Effector memory CD4-positive, alpha-beta T cell (primary cell): ENCODE data around the gene APBB1.
A peak's percentile ranks its signal among the peaks of the same experiment; 100 is the strongest.

Experiments
- DNase-seq, 3 donors: peaks; one replicate each; pipeline ENCODE4 v3.0.0-alpha.2; 2020
- H3K27ac ChIP-seq: 2 replicates; pipeline ENCODE4 v1.7.0; 2013; ENCODE audit warnings: mild to moderate bottlenecking, low read length, moderate library complexity; ENCODE audit not compliant: insufficient read depth, poor library complexity, severe bottlenecking
- H3K27me3 ChIP-seq: replicated peaks from 2 replicates; pipeline ENCODE4 v1.7.0; 2013; ENCODE audit warnings: mild to moderate bottlenecking, low read length; ENCODE audit not compliant: insufficient read depth, control insufficient read depth, poor library complexity, severe bottlenecking
- H3K36me3 ChIP-seq: 2 replicates; pipeline ENCODE4 v1.7.0; 2013; ENCODE audit warnings: mild to moderate bottlenecking, low read length, moderate library complexity; ENCODE audit not compliant: control insufficient read depth, insufficient read depth
- H3K4me1 ChIP-seq: 2 replicates; pipeline ENCODE4 v1.7.0; 2013; ENCODE audit warnings: low read length, mild to moderate bottlenecking; ENCODE audit not compliant: control insufficient read depth, insufficient read depth, poor library complexity, severe bottlenecking
- H3K4me3 ChIP-seq: 2 replicates; pipeline ENCODE4 v1.7.0; 2013; ENCODE audit warnings: low read length, low read depth, mild to moderate bottlenecking; ENCODE audit not compliant: insufficient read depth, poor library complexity, severe bottlenecking
- H3K9me3 ChIP-seq: 2 replicates; pipeline ENCODE4 v1.7.0; 2013; ENCODE audit warnings: mild to moderate bottlenecking, low read length, moderate library complexity; ENCODE audit not compliant: control insufficient read depth

Gene APBB1

GRCh38 chr11:6443269-6444003 lies 24.5 kb upstream of the APBB1 start:
- Histone ChIP-seq H3K27ac (no peak overlapping the region), H3K4me3 (no peak overlapping the region), H3K36me3 (no peaks in the 10 kb centered on the region), H3K27me3 (no peaks in the 10 kb centered on the region), H3K9me3 (no peaks in the 10 kb centered on the region), H3K4me1 (peaks cover 7% of the 10 kb centered on the region)
- peak; percentile 31 to 36 (median 33) for DNase-seq

- H3K27me3 ChIP-seq = no peaks in the 10 kb centered on the region
- H3K9me3 ChIP-seq = no peaks in the 10 kb centered on the region
- peaks cover 16% of the 10 kb centered on the region for H3K4me1 ChIP-seq
- DNase-seq = no peak
- no peak overlapping the region for H3K4me3 ChIP-seq
- no peak overlapping the region for H3K27ac ChIP-seq
- no peaks in the 10 kb centered on the region for H3K36me3 ChIP-seq
Observed at GRCh38 chr11:6442441-6442840, 23.5 kb upstream of the APBB1 start.

- H3K27me3 ChIP-seq = no peaks in the 10 kb centered on the region
- H3K4me3 ChIP-seq = no peak within 1 kb of the TSS
- no peak within 1 kb of the TSS for H3K27ac ChIP-seq
- no peaks in the 10 kb centered on the region for H3K36me3 ChIP-seq
- H3K4me1 ChIP-seq = peaks cover 16% of the 10 kb centered on the region
- no peak for DNase-seq
- no peaks in the 10 kb centered on the region for H3K9me3 ChIP-seq
Observed at GRCh38 chr11:6440906-6441358, 22.0 kb upstream of the APBB1 start, which contains the start of gene HPX. HPX (minus strand) TSS chr11:6440987; CDS start chr11:6440963, 24 bp downstream.

- Histone ChIP-seq H3K9me3 (no peaks in the 10 kb centered on the region), H3K4me1 (peaks cover 16% of the 10 kb centered on the region), H3K27me3 (no peaks in the 10 kb centered on the region), H3K4me3 (no peak overlapping the region), H3K36me3 (no peaks in the 10 kb centered on the region), H3K27ac (no peak overlapping the region)
- peak in 1 of 3 donors; percentile 12 for DNase-seq
Observed at GRCh38 chr11:6438979-6439571, 20.2 kb upstream of the APBB1 start.

GRCh38 chr11:6437993-6438392 lies 19.1 kb upstream of the APBB1 start:
- Histone ChIP-seq H3K27me3 (no peaks in the 10 kb centered on the region), H3K4me1 (peaks cover 16% of the 10 kb centered on the region), H3K9me3 (no peaks in the 10 kb centered on the region), H3K36me3 (no peaks in the 10 kb centered on the region), H3K4me3 (no peak overlapping the region), H3K27ac (no peak overlapping the region)
- DNase-seq = no peak

GRCh38 chr11:6437423-6437822 lies 18.5 kb upstream of the APBB1 start:
- DNase-seq = no peak
- H3K27me3 ChIP-seq = no peaks in the 10 kb centered on the region
- no peaks in the 10 kb centered on the region for H3K36me3 ChIP-seq
- H3K4me3 ChIP-seq = no peak overlapping the region
- peaks cover 16% of the 10 kb centered on the region for H3K4me1 ChIP-seq
- no peaks in the 10 kb centered on the region for H3K9me3 ChIP-seq
- no peak overlapping the region for H3K27ac ChIP-seq

GRCh38 chr11:6433998-6434660 lies 15.2 kb upstream of the APBB1 start:
- Histone ChIP-seq H3K27me3 (no peaks in the 10 kb centered on the region), H3K9me3 (no peaks in the 10 kb centered on the region), H3K27ac (no peak overlapping the region), H3K4me1 (peaks cover 16% of the 10 kb centered on the region), H3K36me3 (no peaks in the 10 kb centered on the region), H3K4me3 (no peak overlapping the region)
- no peak for DNase-seq

GRCh38 chr11:6431861-6432260 lies 13.0 kb upstream of the APBB1 start:
- no peaks in the 10 kb centered on the region for H3K27me3 ChIP-seq
- H3K4me3 ChIP-seq = no peak overlapping the region
- H3K27ac ChIP-seq = no peak overlapping the region
- DNase-seq = no peak
- H3K9me3 ChIP-seq = no peaks in the 10 kb centered on the region
- no peaks in the 10 kb centered on the region for H3K36me3 ChIP-seq
- no peaks in the 10 kb centered on the region for H3K4me1 ChIP-seq

GRCh38 chr11:6427516-6427915 lies 8.6 kb upstream of the APBB1 start:
- H3K4me1 ChIP-seq = no peaks in the 10 kb centered on the region
- H3K4me3 ChIP-seq = no peak overlapping the region
- DNase-seq = no peak
- H3K27ac ChIP-seq = no peak overlapping the region
- no peaks in the 10 kb centered on the region for H3K36me3 ChIP-seq
- H3K27me3 ChIP-seq = no peaks in the 10 kb centered on the region
- H3K9me3 ChIP-seq = no peaks in the 10 kb centered on the region

- H3K36me3 ChIP-seq = no peaks in the 10 kb centered on the region
- H3K9me3 ChIP-seq = no peaks in the 10 kb centered on the region
- no peak overlapping the region for H3K4me3 ChIP-seq
- no peak for DNase-seq
- H3K4me1 ChIP-seq = peaks cover 22% of the 10 kb centered on the region
- no peak overlapping the region for H3K27ac ChIP-seq
- H3K27me3 ChIP-seq = no peaks in the 10 kb centered on the region
Observed at GRCh38 chr11:6420677-6421076, 1.8 kb upstream of the APBB1 start.
